Measurements from ENCODE around the gene COBL. TPM values are rescaled to one million over a fixed set of nuclear protein-coding genes. Genes with fewer than 3 reads are reported as not detected.

COBL gene, protein sequence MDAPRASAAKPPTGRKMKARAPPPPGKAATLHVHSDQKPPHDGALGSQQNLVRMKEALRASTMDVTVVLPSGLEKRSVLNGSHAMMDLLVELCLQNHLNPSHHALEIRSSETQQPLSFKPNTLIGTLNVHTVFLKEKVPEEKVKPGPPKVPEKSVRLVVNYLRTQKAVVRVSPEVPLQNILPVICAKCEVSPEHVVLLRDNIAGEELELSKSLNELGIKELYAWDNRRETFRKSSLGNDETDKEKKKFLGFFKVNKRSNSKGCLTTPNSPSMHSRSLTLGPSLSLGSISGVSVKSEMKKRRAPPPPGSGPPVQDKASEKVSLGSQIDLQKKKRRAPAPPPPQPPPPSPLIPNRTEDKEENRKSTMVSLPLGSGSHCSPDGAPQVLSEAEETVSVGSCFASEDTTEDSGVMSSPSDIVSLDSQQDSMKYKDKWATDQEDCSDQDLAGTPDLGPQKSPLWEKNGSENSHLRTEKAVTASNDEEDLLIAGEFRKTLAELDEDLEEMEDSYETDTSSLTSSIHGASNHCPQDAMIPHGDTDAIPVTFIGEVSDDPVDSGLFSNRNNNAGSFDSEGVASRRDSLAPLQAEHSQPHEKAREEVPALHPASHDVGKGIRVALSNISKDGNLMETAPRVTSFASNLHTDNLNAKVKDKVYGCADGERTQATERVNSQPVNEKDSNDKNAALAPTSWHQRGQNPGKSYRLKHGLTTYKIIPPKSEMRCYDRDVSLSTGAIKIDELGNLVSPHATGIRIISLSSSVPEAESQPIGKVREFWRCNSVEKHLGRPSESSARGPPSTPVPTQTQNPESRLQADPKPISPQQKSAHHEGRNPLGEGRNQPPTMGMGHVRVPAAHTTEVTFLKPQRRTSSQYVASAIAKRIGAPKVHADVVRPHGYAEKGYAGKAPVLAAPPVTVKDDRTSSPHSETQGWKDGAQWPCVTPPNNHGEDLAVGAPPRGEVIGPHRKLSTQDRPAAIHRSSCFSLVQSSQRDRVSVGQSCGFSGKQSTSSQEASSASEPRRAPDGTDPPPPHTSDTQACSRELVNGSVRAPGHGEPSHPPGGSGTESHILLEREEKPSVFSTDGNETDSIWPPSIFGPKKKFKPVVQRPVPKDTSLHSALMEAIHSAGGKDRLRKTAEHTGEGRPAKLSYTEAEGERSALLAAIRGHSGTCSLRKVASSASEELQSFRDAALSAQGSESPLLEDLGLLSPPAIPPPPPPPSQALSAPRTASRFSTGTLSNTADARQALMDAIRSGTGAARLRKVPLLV
- total RNA-seq: 100 to 1,000 TPM in 1 of 4 donors, 10 to 100 TPM in 3; 50.2 to 156 (median 65.1) TPM

DNA sequence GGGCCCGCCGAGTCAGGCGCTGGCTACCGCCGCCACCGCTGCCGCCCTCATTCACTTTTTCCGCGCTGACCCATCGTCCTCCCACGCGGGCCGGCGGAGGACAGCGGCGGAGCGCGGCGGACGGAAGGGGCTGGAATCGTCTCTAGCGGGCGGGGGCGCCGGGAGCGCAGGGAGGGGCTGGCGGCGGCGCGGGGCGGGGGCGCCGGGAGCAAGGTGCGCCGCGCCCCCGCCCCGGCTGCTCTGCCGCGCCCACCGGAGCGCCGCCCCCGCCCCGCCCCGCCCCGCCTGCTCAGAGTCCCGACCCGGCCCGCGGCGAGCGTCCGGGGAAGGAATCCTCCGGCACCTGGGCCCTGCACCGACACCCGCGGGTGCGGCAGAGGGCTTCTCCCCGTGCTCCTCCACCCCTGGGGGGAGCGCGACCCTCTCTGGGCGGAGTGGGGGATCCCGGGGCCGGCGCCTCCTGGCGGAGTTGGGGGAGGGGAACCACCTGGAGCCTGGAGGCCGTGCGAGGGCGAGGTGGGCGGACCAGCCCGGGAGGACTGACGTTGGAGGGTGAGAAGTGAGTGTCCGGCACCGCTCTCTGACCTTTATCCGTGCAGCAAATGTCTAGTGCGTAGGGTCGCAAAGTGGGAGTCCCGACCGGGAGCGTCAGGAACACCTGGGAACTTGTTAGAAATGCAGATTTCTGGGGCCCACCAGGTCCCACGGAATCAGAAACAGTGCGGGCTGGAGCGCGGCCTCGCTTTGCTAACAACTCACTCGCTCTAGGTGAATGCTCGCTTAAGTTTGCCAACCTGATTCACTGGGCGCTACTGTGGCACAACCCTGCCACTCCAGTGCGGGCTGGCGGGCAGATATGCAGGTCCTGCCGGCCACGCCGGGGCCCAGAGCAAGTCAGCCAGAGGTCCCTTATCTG lies at the start of gene COBL:
Gene COBL (minus strand): TSS at position 144 of the 916 bp plus-strand sequence. CDS start 176 bp downstream, outside the sequence.
- Histone ChIP-seq H3K4me3 (peak within 1 kb of the TSS; percentile 71), H3K4me1 (peaks cover 26% of the 10 kb centered on the region), H3K27ac (peak within 1 kb of the TSS; percentile 88), H3K9me3 (no peaks in the 10 kb centered on the region), H3K36me3 (no peaks in the 10 kb centered on the region), H3K27me3 (peaks cover 26% of the 10 kb centered on the region)
- TF ChIP-seq, protein P1, sequence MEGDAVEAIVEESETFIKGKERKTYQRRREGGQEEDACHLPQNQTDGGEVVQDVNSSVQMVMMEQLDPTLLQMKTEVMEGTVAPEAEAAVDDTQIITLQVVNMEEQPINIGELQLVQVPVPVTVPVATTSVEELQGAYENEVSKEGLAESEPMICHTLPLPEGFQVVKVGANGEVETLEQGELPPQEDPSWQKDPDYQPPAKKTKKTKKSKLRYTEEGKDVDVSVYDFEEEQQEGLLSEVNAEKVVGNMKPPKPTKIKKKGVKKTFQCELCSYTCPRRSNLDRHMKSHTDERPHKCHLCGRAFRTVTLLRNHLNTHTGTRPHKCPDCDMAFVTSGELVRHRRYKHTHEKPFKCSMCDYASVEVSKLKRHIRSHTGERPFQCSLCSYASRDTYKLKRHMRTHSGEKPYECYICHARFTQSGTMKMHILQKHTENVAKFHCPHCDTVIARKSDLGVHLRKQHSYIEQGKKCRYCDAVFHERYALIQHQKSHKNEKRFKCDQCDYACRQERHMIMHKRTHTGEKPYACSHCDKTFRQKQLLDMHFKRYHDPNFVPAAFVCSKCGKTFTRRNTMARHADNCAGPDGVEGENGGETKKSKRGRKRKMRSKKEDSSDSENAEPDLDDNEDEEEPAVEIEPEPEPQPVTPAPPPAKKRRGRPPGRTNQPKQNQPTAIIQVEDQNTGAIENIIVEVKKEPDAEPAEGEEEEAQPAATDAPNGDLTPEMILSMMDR (IDR thresholded peaks at IDR 0.05): no peak
- TF ChIP-seq EP300 (IDR thresholded peaks at IDR 0.05) (no peak), POLR2A (IDR thresholded peaks at IDR 0.05) (no peak), POLR2AphosphoS5 (IDR thresholded peaks at IDR 0.05) (no peak)
- DNase-seq (ENCODE audit: low spot score in 2 of 2): no peak
- WGBS: 4% methylated on average over 14 of the region's 94 CpGs

DNA sequence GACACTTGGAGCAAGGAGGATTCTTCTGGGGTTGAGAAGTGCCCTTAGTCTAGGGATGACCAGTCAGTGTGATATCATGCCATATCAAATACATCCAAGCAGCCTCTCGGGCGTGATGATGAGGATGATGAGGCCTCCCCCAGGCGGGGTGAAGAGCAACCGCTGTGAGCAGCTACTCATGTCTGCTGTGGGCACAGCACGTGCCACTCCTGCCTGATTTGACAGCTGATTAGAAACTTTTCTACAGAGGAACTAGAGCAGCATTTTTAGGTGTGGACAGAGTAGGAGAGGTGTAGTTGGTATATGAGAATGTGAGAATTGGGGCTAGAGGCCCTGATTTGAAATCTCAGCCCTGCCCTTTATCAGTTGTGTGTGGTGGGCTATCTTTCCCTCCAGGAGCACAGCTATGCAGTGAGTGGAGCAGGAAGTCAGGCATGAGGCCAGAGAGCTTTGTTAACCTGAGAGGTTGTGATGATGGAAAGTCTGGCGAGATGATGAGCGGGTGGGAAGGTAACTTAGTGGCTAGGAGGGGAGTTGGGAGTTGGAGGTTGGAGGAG lies 49.6 kb upstream of the COBL start:
- Histone ChIP-seq H3K27ac (no peak overlapping the region), H3K4me1 (peaks cover 3% of the 10 kb centered on the region), H3K4me3 (no peak overlapping the region), H3K9me3 (no peaks in the 10 kb centered on the region), H3K36me3 (no peaks in the 10 kb centered on the region), H3K27me3 (no peaks in the 10 kb centered on the region)
- DNase-seq (ENCODE audit: low spot score in 2 of 2): no peak
- WGBS: 90% methylated on average over 7 of the region's 7 CpGs
- TF ChIP-seq EP300 (IDR thresholded peaks at IDR 0.05) (no peak), POLR2AphosphoS5 (IDR thresholded peaks at IDR 0.05) (no peak), POLR2A (IDR thresholded peaks at IDR 0.05) (no peak)
- TF ChIP-seq, protein P1 (IDR thresholded peaks at IDR 0.05): no peak

DNA sequence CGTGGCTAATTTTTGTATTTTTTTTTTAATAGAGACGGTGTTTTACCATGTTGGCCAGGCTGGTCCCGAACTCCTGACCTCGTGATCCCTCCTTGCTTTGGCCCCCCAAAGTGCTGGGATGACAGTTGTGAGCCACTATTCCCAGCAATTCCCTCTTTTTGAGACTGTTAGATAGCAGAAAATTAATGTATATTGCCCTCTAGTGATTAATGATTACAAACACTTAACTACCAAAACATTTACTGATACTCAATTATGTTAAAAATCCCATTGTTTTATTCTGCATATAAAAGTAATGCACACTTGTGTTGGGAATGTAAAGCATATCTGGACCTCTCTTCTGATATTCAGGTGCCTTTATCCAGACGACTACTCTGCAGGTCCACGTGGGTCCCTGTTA lies 41.2 kb upstream of the COBL start:
- peaks cover 4% of the 10 kb centered on the region for H3K9me3 ChIP-seq
- H3K27ac ChIP-seq: no peak overlapping the region
- no peak for DNase-seq (ENCODE audit: low spot score in 2 of 2)
- H3K4me3 ChIP-seq: no peak overlapping the region
- H3K27me3 ChIP-seq: no peaks in the 10 kb centered on the region
- H3K36me3 ChIP-seq: no peaks in the 10 kb centered on the region
- no peaks in the 10 kb centered on the region for H3K4me1 ChIP-seq
- TF ChIP-seq POLR2A (IDR thresholded peaks at IDR 0.05) (no peak), POLR2AphosphoS5 (IDR thresholded peaks at IDR 0.05) (no peak), EP300 (IDR thresholded peaks at IDR 0.05) (no peak)
- TF ChIP-seq, protein P1 (IDR thresholded peaks at IDR 0.05): no peak
- WGBS: 75% methylated on average over 6 of the region's 6 CpGs

DNA sequence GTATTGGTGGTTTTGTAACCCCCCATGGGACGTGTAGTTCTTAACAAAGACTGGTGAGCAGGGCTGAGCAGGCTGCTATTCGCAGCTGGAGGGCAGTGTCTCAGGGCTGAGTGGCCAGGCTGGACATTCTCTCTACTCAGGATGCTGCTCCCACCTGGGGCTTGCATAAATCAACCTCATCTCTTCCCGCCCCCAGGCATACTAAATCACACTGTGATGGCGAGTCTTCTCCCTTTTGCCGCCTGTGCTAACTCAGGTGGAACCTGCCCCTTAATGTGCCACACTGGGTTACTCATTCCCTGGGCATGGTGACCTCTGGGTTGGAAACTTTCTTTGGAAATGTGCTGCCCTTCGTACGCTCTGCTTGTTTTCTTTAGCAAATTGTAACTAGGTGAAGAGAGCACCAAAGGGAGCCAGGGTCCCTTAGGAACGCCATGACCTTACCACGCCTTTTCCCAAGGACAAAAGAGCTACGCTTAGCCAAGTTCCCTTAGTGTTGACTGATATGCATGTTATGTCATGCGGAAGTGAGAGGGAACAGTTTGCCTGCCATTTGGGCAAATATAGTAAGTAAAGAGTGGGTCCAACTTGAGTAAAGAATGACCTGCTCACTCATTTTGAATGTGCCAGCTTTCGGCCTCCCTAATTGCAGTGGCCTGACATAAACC lies 40.4 kb upstream of the COBL start:
- Histone ChIP-seq H3K27ac (peak overlapping the region; percentile 37), H3K4me1 (no peaks in the 10 kb centered on the region), H3K27me3 (no peaks in the 10 kb centered on the region), H3K36me3 (no peaks in the 10 kb centered on the region), H3K9me3 (peaks cover 4% of the 10 kb centered on the region), H3K4me3 (no peak overlapping the region)
- DNase-seq (ENCODE audit: low spot score in 2 of 2): no peak
- 87% methylated on average over 12 of the region's 12 CpGs for WGBS
- TF ChIP-seq POLR2AphosphoS5 (IDR thresholded peaks at IDR 0.05) (no peak), POLR2A (IDR thresholded peaks at IDR 0.05) (no peak), EP300 (IDR thresholded peaks at IDR 0.05) (no peak)
- TF ChIP-seq, protein P1 (IDR thresholded peaks at IDR 0.05): no peak

Data from suprapubic skin (tissue), 4 donors.